GM12878 (cell line): ENCODE results near the gene GSE1. TPM values are rescaled to one million over a fixed set of nuclear protein-coding genes. Genes with fewer than 3 reads are reported as not detected.

Source experiments
- ATAC-seq: fragments of 200-7000 bp; cut with Tn5 transposase; 3 replicates; pipeline ENCODE4 v1.9.1; 2020; ENCODE audit warnings: mild to moderate bottlenecking, moderate library complexity
- BruUV-seq: library from RNA; stranded (reverse); fragments of 400-500 nt; replicated peaks from 2 replicates; lab custom pipeline; 2021; lab: Mats Ljungman, UMichigan
- CTCF ChIA-PET: fragments of 300-600 bp; sonication (Branson Sonifier 250); formaldehyde crosslinking; extraction: SDS; loops from one replicate; lab custom pipeline; 2021; ENCODE audit warnings: inconsistent platforms; lab: Yijun Ruan, JAX
- POLR2A ChIA-PET: fragments of 350-600 bp; formaldehyde crosslinking; extraction: SDS; loops from one replicate; lab custom pipeline; 2021; ENCODE audit warnings: inconsistent platforms; lab: Charles Lee
- RAD21 ChIA-PET: fragments of 300-600 bp; sonication (Branson Sonifier 250); formaldehyde crosslinking; loops from one replicate; lab custom pipeline; 2023; ENCODE audit warnings: antibody characterized with exemption; ENCODE audit not compliant: unreplicated experiment; lab: Charles Lee
- SMC1A ChIA-PET: fragments of 300-600 bp; sonication (Branson Sonifier 250); formaldehyde crosslinking; loops from one replicate; lab custom pipeline; 2023; ENCODE audit not compliant: unreplicated experiment, uncharacterized antibody; lab: Charles Lee
- DNase-seq: peaks from one replicate; pipeline ENCODE4 v3.0.0-alpha.2; 2011; ENCODE audit warnings: low read depth, low spot score
- FAIRE-seq: peaks from 3 replicates; lab custom pipeline; 2011; peaks lifted over from hg19 to GRCh38; lab: Jason Lieb, UNC
- H2AFZ ChIP-seq: 2 replicates; pipeline ENCODE4 v1.6.0; 2011; ENCODE audit warnings: low read depth, low read length, control low read depth; ENCODE audit not compliant: control insufficient read depth
- H3K27ac ChIP-seq: 2 replicates; pipeline ENCODE4 v1.5.1; 2011; ENCODE audit warnings: control low read depth; ENCODE audit not compliant: control insufficient read depth, insufficient read depth
- H3K27me3 ChIP-seq, 2 experiments: replicated peaks in 1 of 2; 2 replicates each; pipeline versions ENCODE4 v1.6.0 to v1.6.1; 2011; ENCODE audit warnings: low read length in 1 of 2; ENCODE audit not compliant: control insufficient read depth in 2 of 2, insufficient read depth in 2 of 2
- H3K36me3 ChIP-seq, 2 experiments: 2 replicates each; pipeline ENCODE4 v1.5.1; 2011; ENCODE audit warnings: low read length in 1 of 2; ENCODE audit not compliant: control insufficient read depth in 2 of 2, insufficient read depth in 2 of 2
- H3K4me1 ChIP-seq: 2 replicates; pipeline ENCODE4 v1.6.1; 2011; ENCODE audit warnings: mild to moderate bottlenecking, low read length, moderate library complexity, mixed read lengths; ENCODE audit not compliant: control insufficient read depth, insufficient read depth
- H3K4me2 ChIP-seq: 2 replicates; pipeline ENCODE4 v1.6.0; 2011; ENCODE audit warnings: control low read depth; ENCODE audit not compliant: control insufficient read depth, insufficient read depth
- H3K4me3 ChIP-seq: fragments of 200-600 bp; sonication (generic); 2 replicates; pipeline ENCODE4 v1.5.1; 2016
- H3K79me2 ChIP-seq: 2 replicates; pipeline ENCODE4 v1.6.0; 2011; ENCODE audit warnings: low read length; ENCODE audit not compliant: control insufficient read depth, insufficient read depth
- H3K9ac ChIP-seq: 2 replicates; pipeline ENCODE4 v1.8.0; 2011; ENCODE audit warnings: low read length, control low read depth, mixed read lengths; ENCODE audit not compliant: control insufficient read depth, insufficient read depth
- H3K9me3 ChIP-seq: replicated peaks from 3 replicates; pipeline ENCODE4 v1.5.1; 2011; ENCODE audit warnings: mild to moderate bottlenecking, low read length; ENCODE audit not compliant: control insufficient read depth, insufficient read depth
- H4K20me1 ChIP-seq: 2 replicates; pipeline ENCODE4 v1.6.0; 2011; ENCODE audit not compliant: control insufficient read depth, insufficient read depth
- FOXM1 ChIP-seq: IDR thresholded peaks from 2 replicates; pipeline ENCODE4 v1.6.1; 2012; ENCODE audit warnings: low read depth, mild to moderate bottlenecking, inconsistent platforms, low read length, moderate library complexity
- RFX5 ChIP-seq: IDR thresholded peaks from 2 replicates; pipeline ENCODE4 v1.6.1; 2011; ENCODE audit warnings: low read depth, low read length, improper control_type of control experiment
- STAT1 ChIP-seq: fragments of 450-650 bp; conservative IDR thresholded peaks from 2 replicates; pipeline ENCODE4 v1.6.1; 2014; ENCODE audit warnings: antibody characterized with exemption, mild to moderate bottlenecking
- WGBS: methylation state at CpG from one replicate; pipeline ENCODE4 v1.1.6; 2016; ENCODE audit warnings: low lambda C conversion rate; ENCODE audit not compliant: insufficient replicate concordance, insufficient coverage; ENCODE audit errors: missing lambda C conversion rate; 5-methylcytosine and 5-hydroxymethylcytosine counted together
- in situ Hi-C: fragments of 300-500 bp; cut with MboI; formaldehyde crosslinking; loops from 9 replicates; pipeline ENCODE4 v1.14.3; 2018; ENCODE audit warnings: mixed read lengths
- intact Hi-C: fragments of 100-400 bp; cut with micrococcal nuclease; formaldehyde crosslinking; loops from one replicate; pipeline ENCODE4 v1.14.2; 2022; ENCODE audit not compliant: unreplicated experiment
- polyA plus RNA-seq, 11 experiments: library from polyadenylated mRNA; depleted of rRNA in 4 of 11; unstranded in 6 of 11; stranded (reverse) in 5 of 11; fragments of >200 nt; fragmentation: Nextera tagmentation in 4 of 11; fragmentation: Illumina TruSeq in 1 of 11; extraction: Ambion mirVana in 4 of 11; extraction: Trizol in 1 of 11; gene quantifications; 1 replicate in 1 of 11; 2 replicates in 10 of 11; pipeline versions ENCODE4 v1.2.1 to v1.2.3, GENCODE V29; 2011 to 2016; ENCODE audit warnings: inconsistent platforms in 2 of 11, missing spikeins in 2 of 11, low read depth in 1 of 11
- total RNA-seq, 4 experiments: library from RNA; depleted of rRNA in 3 of 4; stranded (reverse); fragments of >200 nt in 3 of 4; fragmentation: Illumina TruSeq in 1 of 4; extraction: Trizol in 1 of 4; gene quantifications; 2 replicates each; pipeline versions ENCODE4 v1.2.1 to v1.2.3, GENCODE V29; 2013 to 2021
- TF ChIP-seq, protein P1 (sequence below): IDR thresholded peaks from 2 replicates; pipeline ENCODE4 v1.6.1; 2012; ENCODE audit warnings: low read length, inconsistent platforms
- TF ChIP-seq, protein P2 (sequence below): fragments of 450-650 bp; IDR thresholded peaks from 2 replicates; pipeline ENCODE4 v1.6.1; 2018; ENCODE audit warnings: borderline replicate concordance, mild to moderate bottlenecking; ENCODE audit not compliant: partially characterized antibody

The GSE1 gene
- total and polyA plus RNA-seq, 10 of the 15 experiments (the other 5 are each of a cell fraction or from before 2014, with no cell fraction given): 4.6 to 58.7 (median 18.2) TPM

DNA sequence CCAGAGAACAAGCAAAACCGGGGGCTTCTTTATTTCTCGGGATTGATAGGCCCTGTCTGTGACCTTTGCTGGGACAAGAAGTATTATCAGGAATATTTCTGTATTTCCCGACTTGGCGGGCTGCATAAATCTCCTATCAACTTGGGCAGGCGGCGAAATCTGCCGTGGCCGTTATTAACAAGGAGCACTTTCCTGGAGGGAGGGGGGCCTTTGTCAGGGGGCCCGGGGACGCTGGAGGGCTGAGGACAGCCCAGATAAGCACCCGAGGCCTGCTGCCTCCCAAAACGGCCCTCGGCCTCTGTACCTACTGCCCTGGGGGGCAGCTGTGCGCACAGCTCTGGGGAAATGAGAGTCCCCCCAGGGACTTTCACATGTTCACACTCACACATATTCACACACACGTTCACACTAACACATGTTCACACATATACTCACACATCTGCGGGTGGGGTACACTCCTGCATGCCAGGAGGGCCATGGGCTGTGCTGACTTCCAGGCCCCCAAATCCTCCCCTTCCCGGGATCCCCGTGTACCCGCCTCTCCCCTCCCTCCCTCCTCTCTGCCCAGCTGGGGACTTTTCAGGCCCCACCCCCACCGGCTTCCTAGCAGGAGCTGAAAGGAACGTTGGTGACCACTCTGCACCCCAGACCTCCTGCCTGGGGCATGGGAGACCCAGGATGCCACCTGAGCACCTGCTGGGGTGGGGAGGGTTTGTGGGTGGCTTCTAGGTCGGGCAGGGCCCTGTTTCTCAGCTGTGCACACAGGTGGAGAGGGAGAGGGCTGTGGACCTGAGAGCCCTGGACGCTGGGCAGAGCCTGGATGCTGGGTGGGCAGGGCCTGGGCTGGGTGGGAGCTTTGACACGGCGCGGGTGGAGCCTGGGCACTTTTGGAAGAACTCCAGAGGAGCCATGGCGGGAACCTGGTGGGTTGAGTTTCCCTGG, 24.3 kb upstream of the GSE1 start:
- no peak overlapping the region for H2AFZ ChIP-seq
- BruUV-seq: no TSS peak
- RAD21 ChIA-PET: no interaction called here
- no peaks in the 10 kb centered on the region for H3K27me3 ChIP-seq
- no peak for DNase-seq
- intact Hi-C loops: no loop called here
- no peak overlapping the region for H3K9ac ChIP-seq
- POLR2A ChIA-PET: no interaction called here
- no peak for FAIRE-seq
- 0 out of 2 replicates have a peak, but pooled peaks cover under 1% of the 10 kb centered on the region for H4K20me1 ChIP-seq
- peaks cover 7% of the 10 kb centered on the region for H3K79me2 ChIP-seq
- in situ Hi-C loops: no loop called here
- no peak overlapping the region for H3K27ac ChIP-seq
- H3K9me3 ChIP-seq: no peaks in the 10 kb centered on the region
- H3K36me3 ChIP-seq: peaks cover 0 to 5% of the 10 kb centered on the region in 2 experiments; a peak in 3 of 4 replicates
- CTCF ChIA-PET: no interaction called here
- SMC1A ChIA-PET: interaction anchor here (0.7 kb wide), 1 partner anchor 21 kb away, joined by 3 read pairs; no protein-coding TSS in a partner anchor
- no peak overlapping the region for H3K4me3 ChIP-seq
- no peak overlapping the region for H3K4me2 ChIP-seq
- WGBS: 86% methylated on average over 25 of the region's 27 CpGs
- TF ChIP-seq, protein P1, sequence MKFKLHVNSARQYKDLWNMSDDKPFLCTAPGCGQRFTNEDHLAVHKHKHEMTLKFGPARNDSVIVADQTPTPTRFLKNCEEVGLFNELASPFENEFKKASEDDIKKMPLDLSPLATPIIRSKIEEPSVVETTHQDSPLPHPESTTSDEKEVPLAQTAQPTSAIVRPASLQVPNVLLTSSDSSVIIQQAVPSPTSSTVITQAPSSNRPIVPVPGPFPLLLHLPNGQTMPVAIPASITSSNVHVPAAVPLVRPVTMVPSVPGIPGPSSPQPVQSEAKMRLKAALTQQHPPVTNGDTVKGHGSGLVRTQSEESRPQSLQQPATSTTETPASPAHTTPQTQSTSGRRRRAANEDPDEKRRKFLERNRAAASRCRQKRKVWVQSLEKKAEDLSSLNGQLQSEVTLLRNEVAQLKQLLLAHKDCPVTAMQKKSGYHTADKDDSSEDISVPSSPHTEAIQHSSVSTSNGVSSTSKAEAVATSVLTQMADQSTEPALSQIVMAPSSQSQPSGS: no peak
- TF ChIP-seq, protein P2, sequence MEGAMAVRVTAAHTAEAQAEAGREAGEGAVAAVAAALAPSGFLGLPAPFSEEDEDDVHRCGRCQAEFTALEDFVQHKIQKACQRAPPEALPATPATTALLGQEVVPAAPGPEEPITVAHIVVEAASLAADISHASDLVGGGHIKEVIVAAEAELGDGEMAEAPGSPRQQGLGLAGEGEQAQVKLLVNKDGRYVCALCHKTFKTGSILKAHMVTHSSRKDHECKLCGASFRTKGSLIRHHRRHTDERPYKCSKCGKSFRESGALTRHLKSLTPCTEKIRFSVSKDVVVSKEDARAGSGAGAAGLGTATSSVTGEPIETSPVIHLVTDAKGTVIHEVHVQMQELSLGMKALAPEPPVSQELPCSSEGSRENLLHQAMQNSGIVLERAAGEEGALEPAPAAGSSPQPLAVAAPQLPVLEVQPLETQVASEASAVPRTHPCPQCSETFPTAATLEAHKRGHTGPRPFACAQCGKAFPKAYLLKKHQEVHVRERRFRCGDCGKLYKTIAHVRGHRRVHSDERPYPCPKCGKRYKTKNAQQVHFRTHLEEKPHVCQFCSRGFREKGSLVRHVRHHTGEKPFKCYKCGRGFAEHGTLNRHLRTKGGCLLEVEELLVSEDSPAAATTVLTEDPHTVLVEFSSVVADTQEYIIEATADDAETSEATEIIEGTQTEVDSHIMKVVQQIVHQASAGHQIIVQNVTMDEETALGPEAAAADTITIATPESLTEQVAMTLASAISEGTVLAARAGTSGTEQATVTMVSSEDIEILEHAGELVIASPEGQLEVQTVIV: no peak
- no peak for TF ChIP-seq FOXM1
- no peak for TF ChIP-seq STAT1
- TF ChIP-seq RFX5: no peak
- ATAC-seq: no peak
- H3K4me1 ChIP-seq: no peaks in the 10 kb centered on the region
